Fibroblast of skin of right biceps (primary cell): ENCODE measurements around the gene ADRM1.

Experiments used
- DNase-seq: peaks from one replicate; pipeline ENCODE4 v3.0.0-alpha.2; 2013

ADRM1 gene

GRCh38 chr20:62281161-62281933, 21.4 kb upstream of the ADRM1 start:
- DNase-seq, result no peak

GRCh38 chr20:62282103-62282502, 20.7 kb upstream of the ADRM1 start:
- no peak for DNase-seq

GRCh38 chr20:62282877-62283503, 19.8 kb upstream of the ADRM1 start:
- DNase-seq, result no peak

- no peak for DNase-seq
Observed at GRCh38 chr20:62284448-62284847, 18.3 kb upstream of the ADRM1 start.

- DNase-seq, result no peak
Observed at GRCh38 chr20:62285151-62285550, 17.6 kb upstream of the ADRM1 start.

- DNase-seq, result no peak
Observed at GRCh38 chr20:62285722-62286121, 17.1 kb upstream of the ADRM1 start.

- no peak for DNase-seq
Observed at GRCh38 chr20:62286493-62287064, 16.2 kb upstream of the ADRM1 start.

- no peak for DNase-seq
Observed at GRCh38 chr20:62287129-62287528, 15.7 kb upstream of the ADRM1 start.

GRCh38 chr20:62287759-62288534, 14.8 kb upstream of the ADRM1 start:
- no peak for DNase-seq

- no peak for DNase-seq
Observed at GRCh38 chr20:62288535-62289105, 14.2 kb upstream of the ADRM1 start.

- DNase-seq, result no peak
Observed at GRCh38 chr20:62289131-62289530, 13.7 kb upstream of the ADRM1 start.

GRCh38 chr20:62289898-62290297, 12.9 kb upstream of the ADRM1 start:
- no peak for DNase-seq

- no peak for DNase-seq
Observed at GRCh38 chr20:62291251-62292066, 11.3 kb upstream of the ADRM1 start.

GRCh38 chr20:62292108-62292507, 10.7 kb upstream of the ADRM1 start:
- DNase-seq, result no peak

- no peak for DNase-seq
Observed at GRCh38 chr20:62293111-62293784, 9.5 kb upstream of the ADRM1 start.

- DNase-seq, result no peak
Observed at GRCh38 chr20:62293946-62294345, 8.9 kb upstream of the ADRM1 start.

- no peak for DNase-seq
Observed at GRCh38 chr20:62294516-62294915, 8.3 kb upstream of the ADRM1 start.

GRCh38 chr20:62296724-62297448, 5.9 kb upstream of the ADRM1 start:
- DNase-seq, result no peak

GRCh38 chr20:62297449-62298227, 5.2 kb upstream of the ADRM1 start:
- no peak for DNase-seq
